IMR-90 (cell line): ENCODE data around the gene TNIP1. TPM values are rescaled to one million over a fixed set of nuclear protein-coding genes. Genes with fewer than 3 reads are reported as not detected.

Source experiments
- ATAC-seq: fragments of 200-7000 bp; cut with Tn5 transposase; 2 replicates; pipeline ENCODE4 v1.9.1; 2020; ENCODE audit warnings: low read depth, mild to moderate bottlenecking, moderate library complexity
- BruUV-seq: library from RNA; stranded (reverse); fragments of 400-500 nt; replicated peaks from 2 replicates; lab custom pipeline; 2021; lab: Mats Ljungman, UMichigan
- CTCF ChIA-PET: fragments of 300-600 bp; formaldehyde crosslinking; extraction: SDS; loops from one replicate; lab custom pipeline; 2021; ENCODE audit warnings: antibody characterized with exemption; lab: Yijun Ruan, JAX
- POLR2A ChIA-PET: fragments of 300-600 bp; sonication (Branson Sonifier 250); formaldehyde crosslinking; loops from one replicate; lab custom pipeline; 2022; ENCODE audit warnings: antibody characterized with exemption; ENCODE audit not compliant: unreplicated experiment; lab: Charles Lee
- DNase-seq: peaks from one replicate; pipeline ENCODE4 v3.0.0; 2013
- H2AFZ ChIP-seq: replicated peaks from 2 replicates; pipeline ENCODE3; 2013; ENCODE audit warnings: low read length, mild to moderate bottlenecking; ENCODE audit not compliant: poor library complexity
- H2AK5ac ChIP-seq: 2 replicates; pipeline ENCODE4 v1.6.1; 2013; ENCODE audit warnings: low read depth, low read length, inconsistent platforms
- H2AK9ac ChIP-seq: replicated peaks from 2 replicates; pipeline ENCODE3; 2013; ENCODE audit warnings: mild to moderate bottlenecking, low read depth, low read length, moderate library complexity; ENCODE audit not compliant: poor library complexity
- H2BK120ac ChIP-seq: 2 replicates; pipeline ENCODE4 v1.6.1; 2013; ENCODE audit warnings: low read depth, low read length, inconsistent platforms
- H2BK15ac ChIP-seq: 3 replicates; pipeline ENCODE4 v1.6.1; 2013; ENCODE audit warnings: low read depth, low read length, inconsistent platforms
- H2BK20ac ChIP-seq: 2 replicates; pipeline ENCODE4 v1.6.1; 2013; ENCODE audit warnings: low read depth, mild to moderate bottlenecking, inconsistent platforms, low read length, moderate library complexity
- H2BK5ac ChIP-seq: 2 replicates; pipeline ENCODE4 v1.6.1; 2013; ENCODE audit warnings: mild to moderate bottlenecking, low read depth, low read length, inconsistent platforms; ENCODE audit not compliant: poor library complexity, severe bottlenecking
- H3K14ac ChIP-seq: replicated peaks from 2 replicates; pipeline ENCODE4 v1.6.1; 2013; ENCODE audit warnings: low read depth, low read length, inconsistent platforms
- H3K18ac ChIP-seq: 2 replicates; pipeline ENCODE4 v1.6.1; 2013; ENCODE audit warnings: low read depth, low read length, control low read depth
- H3K23ac ChIP-seq: 2 replicates; pipeline ENCODE4 v1.6.1; 2013; ENCODE audit warnings: low read depth, low read length, inconsistent platforms
- H3K27ac ChIP-seq: 2 replicates; pipeline ENCODE4 v1.5.1; 2013; ENCODE audit warnings: mild to moderate bottlenecking, control low read depth, low read length; ENCODE audit not compliant: insufficient read depth
- H3K27me3 ChIP-seq: 2 replicates; pipeline ENCODE4 v1.6.1; 2013; ENCODE audit warnings: low read length; ENCODE audit not compliant: control insufficient read depth, insufficient read depth
- H3K36me3 ChIP-seq: 2 replicates; pipeline ENCODE4 v1.6.1; 2013; ENCODE audit warnings: low read length, mixed read lengths; ENCODE audit not compliant: control insufficient read depth, insufficient read depth
- H3K4ac ChIP-seq: 2 replicates; pipeline ENCODE4 v1.6.1; 2013; ENCODE audit warnings: low read depth, low read length, inconsistent platforms
- H3K4me1 ChIP-seq: 2 replicates; pipeline ENCODE4 v1.6.1; 2013; ENCODE audit warnings: low read length, mixed read lengths; ENCODE audit not compliant: control insufficient read depth, insufficient read depth
- H3K4me2 ChIP-seq: 2 replicates; pipeline ENCODE4 v1.6.1; 2013; ENCODE audit warnings: low read depth, mild to moderate bottlenecking, control low read depth, low read length, moderate library complexity
- H3K4me3 ChIP-seq: 2 replicates; pipeline ENCODE4 v1.5.1; 2013; ENCODE audit warnings: low read depth, mild to moderate bottlenecking, control low read depth, low read length, moderate library complexity; ENCODE audit not compliant: insufficient read depth
- H3K56ac ChIP-seq: 2 replicates; pipeline ENCODE4 v1.6.1; 2013; ENCODE audit warnings: low read length, inconsistent platforms; ENCODE audit not compliant: insufficient read depth; ENCODE audit errors: extremely low read depth
- H3K79me1 ChIP-seq, 2 experiments: 2 replicates each; pipeline ENCODE4 v1.6.1; 2013; ENCODE audit warnings: low read length in 2 of 2, inconsistent platforms in 1 of 2, low read depth in 1 of 2
- H3K9ac ChIP-seq: 2 replicates; pipeline ENCODE4 v1.6.1; 2013; ENCODE audit warnings: low read depth, low read length, control low read depth
- H3K9me1 ChIP-seq: 2 replicates; pipeline ENCODE4 v1.6.1; 2013; ENCODE audit warnings: low read length, inconsistent platforms; ENCODE audit not compliant: insufficient read depth
- H3K9me3 ChIP-seq: 2 replicates; pipeline ENCODE4 v1.6.1; 2013; ENCODE audit warnings: low read length; ENCODE audit not compliant: control insufficient read depth, insufficient read depth
- H4K20me1 ChIP-seq: 2 replicates; pipeline ENCODE4 v1.6.1; 2013; ENCODE audit warnings: low read length, inconsistent platforms; ENCODE audit not compliant: insufficient read depth
- H4K5ac ChIP-seq: 2 replicates; pipeline ENCODE4 v1.6.1; 2013; ENCODE audit warnings: mild to moderate bottlenecking, low read depth, low read length, control low read depth
- H4K8ac ChIP-seq, 2 experiments: 2 replicates each; pipeline ENCODE4 v1.6.1; 2013; ENCODE audit warnings: low read depth in 2 of 2, low read length in 2 of 2, control low read depth in 1 of 2, inconsistent platforms in 1 of 2
- H4K91ac ChIP-seq: 2 replicates; pipeline ENCODE4 v1.6.1; 2013; ENCODE audit warnings: low read depth, low read length, inconsistent platforms; ENCODE audit not compliant: insufficient read depth
- MAFK ChIP-seq: IDR thresholded peaks from 2 replicates; pipeline ENCODE4 v1.6.1; 2012; ENCODE audit warnings: low read depth, low read length, improper control_type of control experiment
- MAZ ChIP-seq: IDR thresholded peaks from 2 replicates; pipeline ENCODE4 v1.6.1; 2012; ENCODE audit warnings: low read depth, mild to moderate bottlenecking, low read length, improper control_type of control experiment, moderate library complexity, borderline replicate concordance
- MXI1 ChIP-seq: IDR thresholded peaks from 2 replicates; pipeline ENCODE4 v1.6.1; 2012; ENCODE audit warnings: low read depth, mild to moderate bottlenecking, low read length, moderate library complexity, borderline replicate concordance
- NFE2L2 ChIP-seq: fragments of 150-350 bp; IDR thresholded peaks from 2 replicates; pipeline ENCODE4 v1.6.1; 2016; ENCODE audit warnings: low read depth, mild to moderate bottlenecking, low read length
- RCOR1 ChIP-seq: IDR thresholded peaks from 2 replicates; pipeline ENCODE4 v1.6.1; 2012; ENCODE audit warnings: mild to moderate bottlenecking, low read length, improper control_type of control experiment; ENCODE audit not compliant: insufficient replicate concordance
- SMC3 ChIP-seq: fragments of 150-350 bp; IDR thresholded peaks from 2 replicates; pipeline ENCODE4 v1.6.1; 2016; ENCODE audit warnings: low read depth, mild to moderate bottlenecking, antibody characterized with exemption, low read length, moderate library complexity
- WGBS, 2 experiments: methylation state at CpG; one replicate each; pipeline versions ENCODE4 v1.1.5 to v1.1.7; 2013; ENCODE audit warnings: missing lambda C conversion rate in 2 of 2; ENCODE audit not compliant: insufficient read length in 1 of 2; ENCODE audit errors: extremely low coverage in 2 of 2; 5-methylcytosine and 5-hydroxymethylcytosine counted together
- dilution Hi-C: fragments of 300-500 bp; cut with HindIII; formaldehyde crosslinking; loops from one replicate; pipeline ENCODE4 v1.14.3; 2018; ENCODE audit warnings: low sequenced_read_pairs; ENCODE audit not compliant: unreplicated experiment
- in situ Hi-C: fragments of 300-500 bp; cut with MboI; formaldehyde crosslinking; loops from 3 replicates; pipeline ENCODE4 v1.14.3; 2019; ENCODE audit warnings: low sequenced_read_pairs, inconsistent platforms, mixed read lengths
- intact Hi-C: fragments of 100-400 bp; cut with micrococcal nuclease; formaldehyde crosslinking; loops from 2 replicates; pipeline ENCODE4 v1.10.0; 2022
- polyA plus RNA-seq, 3 experiments: library from polyadenylated mRNA; depleted of rRNA; stranded (reverse); fragments of >200 nt; gene quantifications; 2 replicates each; pipeline ENCODE4 v1.2.3, GENCODE V29; 2012; ENCODE audit warnings: low replicate concordance in 1 of 3
- total RNA-seq: library from RNA; depleted of rRNA; stranded (reverse); fragments of >200 nt; gene quantifications from 2 replicates; pipeline ENCODE4 v1.2.3, GENCODE V29; 2012

The TNIP1 gene
- total and polyA plus RNA-seq, 2 of the 4 experiments (the other 2 are of a cell fraction): 63.8 to 92.8 TPM

DNA sequence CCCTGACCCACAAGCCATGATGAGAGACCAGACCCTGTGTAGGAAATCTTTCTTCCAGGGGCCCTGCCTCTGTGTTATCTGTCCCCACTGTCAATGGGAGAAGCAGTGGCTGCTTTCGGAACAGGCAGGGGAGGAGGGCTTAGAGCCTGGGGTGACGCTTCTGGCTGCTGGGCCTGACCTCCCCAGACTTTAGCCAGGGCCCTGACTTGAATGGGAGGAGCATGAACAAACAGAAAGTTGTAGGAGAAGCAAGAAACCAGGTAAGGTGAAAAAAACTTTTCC, 72.7 kb downstream of the TNIP1 start:
- WGBS, 2 experiments: no CpG with 5 or more reads among the region's 2 CpGs
- DNase-seq (no peak), ATAC-seq (no peak)
- no peak overlapping the region for H3K4me3 ChIP-seq
- CTCF ChIA-PET: no interaction called here
- BruUV-seq: no TSS peak
- H2BK120ac ChIP-seq: no peak overlapping the region
- no peak overlapping the region for H3K4ac ChIP-seq
- H3K36me3 ChIP-seq: no peaks in the 10 kb centered on the region
- no peak overlapping the region for H3K14ac ChIP-seq
- H3K79me1 ChIP-seq: no peaks in the 10 kb centered on the region
- peaks cover 7% of the 10 kb centered on the region; the same call in 1 of the 2 replicates for H3K9me1 ChIP-seq
- peaks cover 12% of the 10 kb centered on the region; the same call in 1 of the 2 replicates for H3K4me1 ChIP-seq
- H3K56ac ChIP-seq: no peak overlapping the region
- no peak overlapping the region for H2AK9ac ChIP-seq
- peaks cover 6% of the 10 kb centered on the region; the same call in 1 of the 2 replicates for H3K27me3 ChIP-seq
- no peak overlapping the region for H4K91ac ChIP-seq
- no peak overlapping the region; the same call in 1 of the 2 replicates for H3K18ac ChIP-seq
- no peak overlapping the region for H3K23ac ChIP-seq
- dilution Hi-C loops (no loop called here), intact Hi-C loops (no loop called here), in situ Hi-C loops (no loop called here)
- no peak overlapping the region for H2AFZ ChIP-seq
- no peak overlapping the region for H3K4me2 ChIP-seq
- H3K9ac ChIP-seq: no peak overlapping the region
- no peak overlapping the region for H4K8ac ChIP-seq
- POLR2A ChIA-PET: no interaction called here
- H4K20me1 ChIP-seq: no peaks in the 10 kb centered on the region
- H2AK5ac ChIP-seq: no peak overlapping the region
- no peak overlapping the region for H2BK15ac ChIP-seq
- TF ChIP-seq SMC3 (no peak), RCOR1 (no peak), MAFK (no peak), MXI1 (no peak), NFE2L2 (no peak), MAZ (no peak)
- no peak overlapping the region for H3K27ac ChIP-seq
- H4K5ac ChIP-seq: no peak overlapping the region; the same call in 1 of the 2 replicates
- H3K9me3 ChIP-seq: no peaks in the 10 kb centered on the region
- no peak overlapping the region for H2BK5ac ChIP-seq
- no peak overlapping the region for H2BK20ac ChIP-seq
